ENCODE results near the gene GPRC5D.

GPRC5D gene

DNA sequence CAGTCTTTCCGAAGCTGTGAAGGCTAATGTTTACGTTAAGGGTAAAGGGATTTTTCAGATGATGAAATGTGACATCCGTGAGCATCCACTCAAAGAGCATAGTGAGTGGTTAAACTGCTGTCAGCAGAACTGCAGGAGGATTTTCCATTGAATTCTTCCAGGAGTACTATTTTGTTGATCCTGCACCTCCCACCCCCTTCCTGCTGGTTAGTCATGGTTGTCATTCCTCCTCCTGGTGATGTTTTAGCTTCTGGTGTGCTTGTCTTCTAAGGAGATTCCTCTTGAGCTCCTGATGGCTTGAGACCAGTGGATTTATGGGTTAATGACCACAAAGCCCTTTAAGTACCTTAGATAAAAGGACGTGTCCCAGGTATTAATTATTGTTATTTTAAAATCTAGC lies 2.4 kb upstream of the GPRC5D start:
- TF ChIP-seq POLR2A (IDR thresholded peaks at IDR 0.05; ENCODE audit: extremely low read depth, insufficient read length) (no peak), MAX (IDR thresholded peaks at IDR 0.05; ENCODE audit: low read depth, low read length) (no peak), MYC (IDR thresholded peaks at IDR 0.05; ENCODE audit: low read depth, low read length) (no peak), CTCF (IDR thresholded peaks at IDR 0.05; ENCODE audit: low read depth, low read length) (no peak)
- H3K4me3 ChIP-seq (ENCODE audit: low read depth, low read length), result no peak overlapping the region
- DNase-seq (ENCODE audit: low read depth), result no peak

DNA sequence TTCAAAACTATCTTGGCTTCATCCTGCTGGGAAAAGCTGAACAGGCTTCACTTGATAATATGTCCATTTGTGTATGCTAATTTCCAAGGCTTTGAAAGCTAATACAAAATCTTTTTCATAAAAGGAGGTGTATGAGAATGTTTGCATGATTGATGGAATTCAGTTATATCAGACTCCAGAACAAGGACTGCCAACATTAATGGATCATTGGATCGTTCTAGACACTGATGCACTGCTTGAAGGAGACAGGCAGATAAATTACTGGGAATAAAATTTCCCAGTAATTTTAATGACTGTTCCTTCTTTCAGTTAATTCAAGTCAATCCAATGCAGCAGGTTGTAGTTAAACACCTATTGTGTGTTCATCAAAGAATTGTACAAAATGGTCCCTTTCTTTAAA lies 466 bp downstream of the GPRC5D start:
- no peak for DNase-seq (ENCODE audit: low read depth)
- no peak for TF ChIP-seq CTCF (IDR thresholded peaks at IDR 0.05; ENCODE audit: low read depth, low read length)
- no peak for TF ChIP-seq POLR2A (IDR thresholded peaks at IDR 0.05; ENCODE audit: extremely low read depth, insufficient read length)
- no peak for TF ChIP-seq MYC (IDR thresholded peaks at IDR 0.05; ENCODE audit: low read depth, low read length)
- TF ChIP-seq MAX (IDR thresholded peaks at IDR 0.05; ENCODE audit: low read depth, low read length), result no peak
- no peak overlapping the region for H3K4me3 ChIP-seq (ENCODE audit: low read depth, low read length)

- DNase-seq (ENCODE audit: low read depth), result no peak
- no peak for TF ChIP-seq POLR2A (IDR thresholded peaks at IDR 0.05; ENCODE audit: extremely low read depth, insufficient read length)
- no peak for TF ChIP-seq MYC (IDR thresholded peaks at IDR 0.05; ENCODE audit: low read depth, low read length)
- TF ChIP-seq CTCF (IDR thresholded peaks at IDR 0.05; ENCODE audit: low read depth, low read length), result no peak
- no peak for TF ChIP-seq MAX (IDR thresholded peaks at IDR 0.05; ENCODE audit: low read depth, low read length)
- H3K4me3 ChIP-seq (ENCODE audit: low read depth, low read length), result no peak overlapping the region
Observed at GRCh38 chr12:12947902-12948301, 4.1 kb downstream of the GPRC5D start.

GRCh38 chr12:12946686-12947355 lies 5.1 kb downstream of the GPRC5D start:
- no peak for DNase-seq (ENCODE audit: low read depth)
- H3K4me3 ChIP-seq (ENCODE audit: low read depth, low read length), result no peak overlapping the region
- TF ChIP-seq POLR2A (IDR thresholded peaks at IDR 0.05; ENCODE audit: extremely low read depth, insufficient read length), result no peak
- no peak for TF ChIP-seq MYC (IDR thresholded peaks at IDR 0.05; ENCODE audit: low read depth, low read length)
- TF ChIP-seq CTCF (IDR thresholded peaks at IDR 0.05; ENCODE audit: low read depth, low read length), result no peak
- TF ChIP-seq MAX (IDR thresholded peaks at IDR 0.05; ENCODE audit: low read depth, low read length), result no peak

DNA sequence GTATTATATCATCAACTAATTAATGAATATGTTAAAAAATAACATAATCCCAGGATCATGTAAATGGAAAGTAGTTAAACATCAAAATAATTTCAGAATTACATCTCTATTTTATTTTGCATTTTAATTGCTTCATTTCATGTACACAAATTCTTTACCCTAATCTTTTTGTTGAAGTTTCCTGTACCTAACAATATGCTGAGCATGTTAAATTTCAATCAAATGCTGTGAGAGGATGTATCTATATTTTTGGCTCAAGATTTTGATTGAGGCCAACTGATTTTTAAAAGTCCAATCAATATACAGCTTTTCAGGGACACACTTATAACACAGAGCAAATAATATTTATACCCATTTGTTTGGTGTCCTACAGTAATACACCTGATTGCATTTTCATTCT lies 6.4 kb downstream of the GPRC5D start:
- TF ChIP-seq POLR2A (IDR thresholded peaks at IDR 0.05; ENCODE audit: extremely low read depth, insufficient read length) (no peak), MAX (IDR thresholded peaks at IDR 0.05; ENCODE audit: low read depth, low read length) (no peak), MYC (IDR thresholded peaks at IDR 0.05; ENCODE audit: low read depth, low read length) (no peak), CTCF (IDR thresholded peaks at IDR 0.05; ENCODE audit: low read depth, low read length) (no peak)
- no peak for DNase-seq (ENCODE audit: low read depth)
- H3K4me3 ChIP-seq (ENCODE audit: low read depth, low read length), result no peak overlapping the region

All from NB4 (cell line).